HG03565 (cell line): ENCODE measurements around the gene ZNF618.

Source experiments
- ATAC-seq: cut with Tn5 transposase; IDR thresholded peaks from one replicate; pipeline ENCODE4 v1.9.1; 2021; ENCODE audit warnings: mild to moderate bottlenecking, moderate library complexity; ENCODE audit not compliant: unreplicated experiment

The ZNF618 gene

DNA sequence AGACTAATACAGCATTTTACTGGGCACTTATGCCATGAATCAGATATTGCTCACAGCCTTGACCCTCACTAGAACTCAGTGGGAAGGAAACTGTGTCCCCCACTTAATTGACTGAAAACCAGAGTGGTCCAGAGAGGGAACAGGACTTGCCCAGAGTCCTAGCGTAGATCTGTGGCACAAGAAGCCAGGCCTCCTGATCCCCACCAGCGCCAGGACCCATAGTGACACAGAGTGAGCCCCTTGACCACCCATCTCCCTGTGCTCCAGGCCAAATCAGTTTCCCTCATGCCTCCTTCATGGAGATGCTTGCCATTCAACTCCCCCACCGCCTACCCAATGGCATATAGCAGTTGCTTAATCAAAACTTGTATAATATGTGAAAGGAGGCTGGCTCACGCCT is 214.7 kb downstream of the ZNF618 start:
- no peak for ATAC-seq

DNA sequence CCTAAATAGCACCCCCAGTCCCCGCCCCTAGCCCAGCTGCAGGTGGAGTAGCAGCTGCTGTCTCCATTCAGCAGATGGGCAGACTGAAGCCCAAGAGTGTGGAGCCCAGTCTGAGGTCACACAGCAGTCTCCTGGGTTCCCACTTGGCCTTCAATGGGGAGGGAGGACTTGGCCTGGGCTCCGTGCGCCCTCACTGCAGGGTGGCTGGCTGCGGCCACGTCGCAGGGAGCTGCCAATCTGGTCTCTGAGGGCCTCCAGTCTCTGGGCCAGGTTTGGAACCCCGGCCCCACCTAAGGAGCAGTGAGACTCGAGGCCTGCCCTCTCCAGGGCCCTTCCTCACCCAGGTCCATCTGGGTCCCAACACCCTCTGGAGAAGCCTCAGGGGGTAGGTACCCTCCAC is 215.6 kb downstream of the ZNF618 start:
- no peak for ATAC-seq

- no peak for ATAC-seq
These were observed 216.2 kb downstream of the ZNF618 start for GRCh38 chr9:114092336-114092735.

GRCh38 chr9:114093031-114093471 is 216.9 kb downstream of the ZNF618 start:
- no peak for ATAC-seq

DNA sequence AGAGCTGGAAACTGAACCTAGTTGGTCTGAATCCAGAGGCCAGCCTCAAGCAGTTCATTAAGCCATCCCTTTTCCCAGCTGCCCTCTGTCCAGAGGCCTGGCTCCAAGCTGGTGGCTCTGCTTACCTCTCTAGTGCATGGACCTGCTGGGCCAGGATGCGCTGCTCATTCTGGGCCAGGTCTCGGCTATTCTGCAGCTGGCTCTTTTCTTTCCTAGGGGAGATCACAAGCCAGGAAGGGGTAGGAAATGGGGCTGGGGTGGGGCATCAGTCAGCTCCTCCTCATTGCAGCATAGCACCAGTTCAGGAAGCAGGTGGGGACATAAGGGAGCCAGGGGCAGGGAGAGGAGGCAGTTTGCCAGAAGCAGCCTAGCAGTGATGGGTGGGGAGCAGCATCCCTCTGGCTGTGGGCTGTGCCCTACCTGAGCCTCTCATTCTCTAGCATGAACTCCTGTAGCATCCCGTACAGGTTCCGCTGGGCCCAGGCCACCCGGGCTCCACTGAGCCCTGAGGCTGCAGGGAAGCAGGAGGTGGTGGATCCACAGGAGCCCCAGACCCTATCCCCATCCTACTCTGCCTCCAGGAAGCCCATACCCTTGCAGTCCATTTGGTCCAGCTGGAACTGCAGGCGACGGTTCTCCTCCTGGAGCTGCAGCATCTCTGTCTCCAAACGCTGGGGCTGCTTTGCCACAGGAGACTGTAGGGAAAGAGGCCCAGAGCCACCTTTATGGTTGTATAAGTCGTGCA is 217.8 kb downstream of the ZNF618 start:
- no peak for ATAC-seq

- ATAC-seq: no peak
These were observed 218.9 kb downstream of the ZNF618 start for GRCh38 chr9:114094971-114095370.

GRCh38 chr9:114096041-114096511 is 220.0 kb downstream of the ZNF618 start:
- no peak for ATAC-seq

DNA sequence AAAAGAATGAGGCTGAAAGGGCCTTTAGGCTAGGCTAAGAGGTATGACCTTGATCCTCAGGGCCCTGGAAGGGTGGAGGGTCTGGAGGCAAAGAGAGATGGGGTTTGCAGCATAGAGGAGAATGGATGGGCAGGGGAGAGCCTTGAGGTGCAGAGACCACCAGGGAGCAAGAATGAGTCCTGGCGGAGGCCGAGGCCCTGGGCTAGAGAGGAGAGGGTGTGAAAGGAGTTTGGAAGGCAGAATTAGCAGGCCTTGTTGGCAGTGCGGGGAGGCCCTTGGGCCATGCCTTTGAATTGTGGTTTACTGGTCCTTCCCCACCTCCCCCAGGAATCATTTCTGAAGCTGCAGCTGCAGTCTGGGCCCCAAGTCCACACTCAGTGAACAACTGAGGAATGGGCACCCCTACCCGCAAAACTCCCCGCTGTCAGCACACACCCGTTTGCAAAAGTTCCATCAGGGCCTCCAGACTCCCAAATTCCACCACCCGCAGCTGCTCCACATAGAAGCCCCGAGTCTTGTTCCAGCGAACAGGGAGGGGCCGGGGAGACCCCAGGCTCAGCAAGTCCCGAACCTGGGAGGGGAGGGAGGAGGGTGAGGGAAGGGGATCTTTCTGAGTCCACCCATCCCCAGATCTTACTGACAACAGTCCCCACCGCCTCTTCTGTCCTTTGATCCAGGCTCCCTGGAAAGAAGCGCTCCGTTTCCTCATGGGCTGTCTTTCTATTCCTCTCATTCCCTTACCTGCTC is 220.9 kb downstream of the ZNF618 start:
- ATAC-seq: no peak

DNA sequence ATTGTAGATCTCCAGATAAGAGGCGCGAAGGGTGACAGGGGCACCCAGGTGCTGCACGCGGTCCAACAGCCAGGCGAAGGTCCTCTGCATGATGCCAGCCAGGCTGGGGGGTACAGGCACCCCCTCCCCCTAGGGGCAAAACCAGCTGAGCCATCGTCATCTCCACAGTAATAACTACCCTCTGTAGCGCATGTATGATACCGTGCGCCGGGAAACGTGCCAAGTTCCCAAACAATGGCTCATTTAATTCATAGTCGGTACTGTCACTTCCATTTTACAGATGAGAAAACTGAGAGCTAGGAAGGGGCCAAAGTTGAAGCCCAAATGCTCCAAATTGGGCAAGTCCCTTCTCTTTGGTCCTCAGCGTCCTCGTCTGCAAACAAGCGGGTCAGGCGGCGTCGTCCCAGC is 221.5 kb downstream of the ZNF618 start:
- ATAC-seq: no peak

GRCh38 chr9:114098021-114098935 is 222.2 kb downstream of the ZNF618 start:
- no peak for ATAC-seq

DNA sequence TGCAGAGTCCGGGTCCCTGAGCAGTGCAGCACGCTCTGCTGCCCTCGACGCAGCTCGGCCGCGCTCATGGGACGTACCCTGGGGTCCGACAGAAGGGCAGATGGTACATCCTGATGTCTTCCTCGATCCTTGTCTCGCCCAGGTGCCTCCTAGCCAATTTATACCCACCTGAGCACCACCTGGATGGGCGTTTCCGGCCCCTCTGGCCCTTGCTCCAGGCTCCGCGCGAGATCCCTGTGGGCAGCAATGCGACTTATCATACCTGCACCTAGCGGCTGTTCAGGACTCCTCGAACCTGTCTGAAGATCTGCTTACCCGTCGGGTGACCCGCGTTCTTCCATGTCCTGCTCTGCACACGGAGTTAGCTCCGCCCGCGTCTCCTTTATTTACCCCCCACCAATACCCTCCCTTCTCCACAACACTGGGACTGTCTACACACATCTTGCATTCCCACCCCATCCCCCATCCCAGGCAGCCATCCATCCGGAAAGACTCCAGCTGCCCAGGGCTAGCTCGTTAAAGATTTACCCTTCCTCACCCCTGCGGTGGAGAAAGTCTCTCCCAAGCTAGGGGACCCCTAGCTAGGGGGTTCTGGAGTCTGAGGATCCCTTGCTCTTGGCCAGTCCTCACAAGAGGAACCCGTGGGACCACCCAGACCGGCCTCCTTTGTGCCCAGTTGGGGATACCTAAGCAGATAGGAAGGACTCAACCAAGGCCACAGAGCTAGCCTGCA is 223.0 kb downstream of the ZNF618 start, which contains the start of gene KIF12:
KIF12 (minus strand) TSS at position 357 of the 733 bp plus-strand sequence; CDS start at position 341, 16 bp downstream.
- no peak for ATAC-seq

DNA sequence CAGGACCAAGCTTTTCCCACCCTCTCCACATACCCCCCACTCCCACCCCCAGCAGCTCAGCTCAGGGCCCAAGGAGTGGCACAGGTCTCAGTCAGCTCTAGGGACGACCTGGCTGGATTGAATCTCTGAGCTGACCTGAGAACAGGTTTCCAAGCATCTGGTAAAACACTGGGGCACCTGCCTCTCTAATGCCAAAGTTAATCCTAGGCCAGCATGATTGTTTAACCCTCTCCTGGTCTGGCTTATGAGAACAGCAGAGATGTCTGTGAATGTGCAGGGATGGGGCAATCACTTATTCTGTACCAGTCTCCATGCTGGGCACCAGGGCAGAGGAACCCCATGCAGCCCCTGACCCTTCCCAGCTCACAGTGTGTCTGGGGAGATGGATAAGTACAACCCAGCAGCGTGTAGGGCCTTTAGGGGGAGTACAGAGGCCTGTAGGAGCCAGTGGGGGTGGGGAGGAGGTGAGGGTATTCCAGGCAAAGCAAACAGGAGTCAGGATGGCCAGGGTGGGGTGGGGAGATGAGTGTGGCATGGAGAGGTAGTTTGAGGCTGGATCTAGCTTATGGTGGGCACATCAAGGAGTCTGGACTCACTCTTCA is 223.7 kb downstream of the ZNF618 start:
- no peak for ATAC-seq

- ATAC-seq: no peak
These were observed 224.4 kb downstream of the ZNF618 start for GRCh38 chr9:114100536-114100935.

GRCh38 chr9:114102484-114102883 is 226.4 kb downstream of the ZNF618 start:
- ATAC-seq: no peak

GRCh38 chr9:114105236-114105635 is 229.1 kb downstream of the ZNF618 start:
- ATAC-seq: no peak
